Pancreas (tissue), 10 donors: Measurements from ENCODE around the gene CCDC80. TPM values are rescaled to one million over a fixed set of nuclear protein-coding genes. Genes with fewer than 3 reads are reported as not detected.

Experiments used
- ATAC-seq, 4 donors: fragments of 200-7000 bp; cut with Tn5 transposase; one replicate each; pipeline versions ENCODE4 v1.8.0 to v1.9.1; 2020; ENCODE audit warnings: mild to moderate bottlenecking in 4 of 4, moderate library complexity in 4 of 4
- DNase-seq, 6 donors: peaks; one replicate each; pipeline ENCODE4 v3.0.0-alpha.2; 2020
- FAIRE-seq: peaks from 2 replicates; lab custom pipeline; 2012; peaks lifted over from hg19 to GRCh38; lab: Jason Lieb, UNC
- H3K27ac ChIP-seq, 4 donors: fragments of 200-600 bp; sonication (generic); 1 replicate in 3 of 4; 2 replicates in 1 of 4; pipeline versions ENCODE4 v1.5.0 to v1.8.0; 2020
- H3K27me3 ChIP-seq, 4 donors: fragments of 200-600 bp; one replicate each; pipeline ENCODE4 v1.8.0; 2021
- H3K36me3 ChIP-seq, 3 donors: fragments of 200-600 bp; sonication (generic) in 1 of 3; one replicate each; pipeline versions ENCODE4 v1.5.0 to v1.8.0; 2020 to 2021
- H3K4me1 ChIP-seq, 3 donors: fragments of 200-600 bp; one replicate each; pipeline ENCODE4 v1.8.0; 2021
- H3K4me3 ChIP-seq, 4 donors: fragments of 200-600 bp; sonication (generic) in 2 of 4; one replicate each; pipeline versions ENCODE4 v1.5.0 to v1.8.0; 2020 to 2021
- H3K9me3 ChIP-seq, 4 donors: fragments of 200-600 bp; one replicate each; pipeline ENCODE4 v1.8.0; 2021
- WGBS, 2 donors: extraction: QIAGEN DNeasy Blood & Tissue Kit; methylation state at CpG; one replicate each; pipeline ENCODE4 v1.1.7; 2013; 5-methylcytosine and 5-hydroxymethylcytosine counted together
- intact Hi-C, 3 donors: fragments of 100-400 bp; cut with DNase I; formaldehyde crosslinking; loops; one replicate each; pipeline versions ENCODE4 v1.11.1 to v1.14.2; 2022
- polyA plus RNA-seq, 2 donors: library from polyadenylated mRNA; stranded (reverse); fragments of 200-250 nt; gene quantifications; one replicate each; pipeline ENCODE4 v1.2.3, GENCODE V29; 2013
- total RNA-seq, 6 donors: library from RNA; stranded (reverse); fragmentation: NEBNext Ultra II Directional in 4 of 6; extraction: Animal tissue kit (Norgen Biotek cat#: 25700) in 4 of 6; gene quantifications; one replicate each; pipeline versions ENCODE4 v1.2.1 to v1.2.4, GENCODE V29; 2021 to 2023
- TF ChIP-seq, protein P1 (sequence below), 4 donors: fragments of 200-600 bp; sonication (generic) in 3 of 4; IDR thresholded peaks; one replicate each; pipeline versions ENCODE4 v1.5.0 to v1.8.0; 2021; ENCODE audit warnings: antibody characterized with exemption in 4 of 4
- donor health status: healthy with polysubstance abuse.
- donor health status: DM: no; HTN: no; CAD: no; lungs with moderate emphysema.
- donor health status: DM: no; HTN: no; CAD: no.
- donor health status: control.
- donor health status: control.
- donor health status: Bipolar disorder and iron deficiency.
- donor health status: DM: yes; HTN: yes; CAD: no.
- donor health status: DM: no; HTN: no; CAD: no.
- donor health status: DM: no; HTN: no; CAD: no.
- donor health status: DM: yes; HTN: yes; CAD: no.

CCDC80 gene
- total and polyA plus RNA-seq, 8 donors: 6.1 to 100 (median 11.8) TPM

GRCh38 chr3:112651516-112651915 is 10.6 kb upstream of the CCDC80 start:
- no peak for ATAC-seq
- WGBS, 2 donors: 80 to 86% methylated on average over 2 of the region's 2 CpGs

GRCh38 chr3:112651071-112651470 is 10.1 kb upstream of the CCDC80 start:
- TF ChIP-seq, protein P1, sequence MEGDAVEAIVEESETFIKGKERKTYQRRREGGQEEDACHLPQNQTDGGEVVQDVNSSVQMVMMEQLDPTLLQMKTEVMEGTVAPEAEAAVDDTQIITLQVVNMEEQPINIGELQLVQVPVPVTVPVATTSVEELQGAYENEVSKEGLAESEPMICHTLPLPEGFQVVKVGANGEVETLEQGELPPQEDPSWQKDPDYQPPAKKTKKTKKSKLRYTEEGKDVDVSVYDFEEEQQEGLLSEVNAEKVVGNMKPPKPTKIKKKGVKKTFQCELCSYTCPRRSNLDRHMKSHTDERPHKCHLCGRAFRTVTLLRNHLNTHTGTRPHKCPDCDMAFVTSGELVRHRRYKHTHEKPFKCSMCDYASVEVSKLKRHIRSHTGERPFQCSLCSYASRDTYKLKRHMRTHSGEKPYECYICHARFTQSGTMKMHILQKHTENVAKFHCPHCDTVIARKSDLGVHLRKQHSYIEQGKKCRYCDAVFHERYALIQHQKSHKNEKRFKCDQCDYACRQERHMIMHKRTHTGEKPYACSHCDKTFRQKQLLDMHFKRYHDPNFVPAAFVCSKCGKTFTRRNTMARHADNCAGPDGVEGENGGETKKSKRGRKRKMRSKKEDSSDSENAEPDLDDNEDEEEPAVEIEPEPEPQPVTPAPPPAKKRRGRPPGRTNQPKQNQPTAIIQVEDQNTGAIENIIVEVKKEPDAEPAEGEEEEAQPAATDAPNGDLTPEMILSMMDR (IDR thresholded peaks at IDR 0.05): no peak
- H3K4me3 ChIP-seq: no peak overlapping the region
- intact Hi-C loops: no loop called here
- no peaks in the 10 kb centered on the region for H3K36me3 ChIP-seq
- H3K9me3 ChIP-seq: no peaks in the 10 kb centered on the region
- no peak for FAIRE-seq
- no peaks in the 10 kb centered on the region for H3K4me1 ChIP-seq
- no peak for ATAC-seq
- no peak overlapping the region for H3K27ac ChIP-seq
- H3K27me3 ChIP-seq: no peaks in the 10 kb centered on the region
- no peak for DNase-seq
- WGBS, 2 donors: 85% methylated on average over 3 of the region's 3 CpGs

More at GRCh38 chr3:112651516-112651915, 10.6 kb upstream of the CCDC80 start:
- DNase-seq: no peak
- TF ChIP-seq, protein P1 (IDR thresholded peaks at IDR 0.05): no peak
- no peak overlapping the region for H3K27ac ChIP-seq
- no peaks in the 10 kb centered on the region for H3K9me3 ChIP-seq
- no peak overlapping the region for H3K4me3 ChIP-seq
- intact Hi-C loops: no loop called here
- no peaks in the 10 kb centered on the region for H3K4me1 ChIP-seq
- no peaks in the 10 kb centered on the region for H3K36me3 ChIP-seq
- FAIRE-seq: no peak
- no peaks in the 10 kb centered on the region for H3K27me3 ChIP-seq

GRCh38 chr3:112650482-112650881 is 9.5 kb upstream of the CCDC80 start:
- ATAC-seq (no peak), FAIRE-seq (no peak), DNase-seq (no peak)
- Histone ChIP-seq H3K4me3 (no peak overlapping the region), H3K36me3 (no peaks in the 10 kb centered on the region), H3K27ac (no peak overlapping the region), H3K9me3 (no peaks in the 10 kb centered on the region), H3K27me3 (no peaks in the 10 kb centered on the region), H3K4me1 (no peaks in the 10 kb centered on the region)
- TF ChIP-seq, protein P1 (IDR thresholded peaks at IDR 0.05): no peak
- 81 to 87% methylated on average over 3 of the region's 3 CpGs for WGBS, 2 donors
- intact Hi-C loops: no loop called here

GRCh38 chr3:112649478-112649735 is 8.5 kb upstream of the CCDC80 start:
- TF ChIP-seq, protein P1 (IDR thresholded peaks at IDR 0.05): no peak
- Histone ChIP-seq H3K4me1 (no peaks in the 10 kb centered on the region), H3K4me3 (no peak overlapping the region), H3K27me3 (no peaks in the 10 kb centered on the region), H3K9me3 (no peaks in the 10 kb centered on the region), H3K27ac (no peak overlapping the region), H3K36me3 (no peaks in the 10 kb centered on the region)
- WGBS, 2 donors: 59 to 64% methylated on average over 1 of the region's 1 CpG
- no peak for FAIRE-seq
- no peak for ATAC-seq
- intact Hi-C loops: loop anchor here in 2 of 3 donors (10.0 kb wide), 2 partner anchors 325 to 335 kb away; partner anchors contain the start of gene CD200R1 (in 1 of the 2)
- no peak for DNase-seq

DNA sequence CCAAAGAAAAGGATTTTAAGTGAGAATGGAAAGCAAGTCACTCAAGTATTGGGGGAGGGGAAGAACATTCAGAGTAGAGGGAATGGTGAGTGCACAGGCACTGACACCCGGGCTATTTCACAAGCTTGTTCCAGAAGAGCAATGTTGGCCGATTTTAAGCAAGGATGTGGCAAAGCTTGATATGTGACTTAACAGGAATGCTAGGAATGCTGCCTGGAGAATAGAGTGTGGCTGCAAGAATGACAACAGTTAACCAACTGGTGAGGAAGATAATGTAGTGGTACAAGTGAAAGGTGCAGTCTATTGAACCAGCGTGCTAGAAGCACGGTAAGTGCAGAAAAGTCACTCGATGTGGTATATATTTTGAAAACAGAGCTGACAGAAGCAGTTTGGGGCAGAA is 6.2 kb upstream of the CCDC80 start:
- ATAC-seq: peak in 2 of 4 donors; percentile 21 to 54

More for the DNA sequence above, 6.2 kb upstream of the CCDC80 start:
- H3K27ac ChIP-seq: no peak overlapping the region
- 20 to 24% methylated on average over 5 of the region's 5 CpGs for WGBS, 2 donors
- DNase-seq (no peak), FAIRE-seq (no peak)
- H3K9me3 ChIP-seq: no peaks in the 10 kb centered on the region
- TF ChIP-seq, protein P1 (IDR thresholded peaks at IDR 0.05): no peak
- intact Hi-C loops: loop anchor here in 2 of 3 donors (10.0 kb wide), 2 partner anchors 328 to 338 kb away; partner anchors contain the start of gene CD200R1 (in 1 of the 2)
- no peak overlapping the region for H3K4me3 ChIP-seq
- no peaks in the 10 kb centered on the region for H3K4me1 ChIP-seq
- H3K36me3 ChIP-seq: no peaks in the 10 kb centered on the region
- no peaks in the 10 kb centered on the region for H3K27me3 ChIP-seq
